Measurements from ENCODE around the gene CEP78. TPM values are rescaled to one million over a fixed set of nuclear protein-coding genes. Genes with fewer than 3 reads are reported as not detected.

The CEP78 gene
- total RNA-seq, 6 experiments from 2014 or later, result 19.4 to 27.5 (median 23.6) TPM

GRCh38 chr9:78297672-78297961, 61.7 kb downstream of the CEP78 start:
- Mint-ChIP-seq H3K4me3 (peak overlapping the region; percentile 94), H3K27me3 (ENCODE audit: insufficient read depth) (peaks cover 1% of the 10 kb centered on the region), H3K27ac (peak overlapping the region; percentile 86), H3K4me1 (ENCODE audit: low read depth) (peaks cover 44% of the 10 kb centered on the region), H3K36me3 (ENCODE audit: low read depth) (peaks cover 5% of the 10 kb centered on the region; the same call in 1 of the 2 replicates), H3K9me3 (no peaks in the 10 kb centered on the region)
- no peak for TF ChIP-seq CTCF (IDR thresholded peaks at IDR 0.05)
- no peak for DNase-seq

- DNase-seq, result no peak
- H3K27ac Mint-ChIP-seq, result peak overlapping the region; percentile 86
- no peak for TF ChIP-seq CTCF (IDR thresholded peaks at IDR 0.05)
- H3K4me3 Mint-ChIP-seq, result peak overlapping the region; percentile 94
- peaks cover 5% of the 10 kb centered on the region; the same call in 1 of the 2 replicates for H3K36me3 Mint-ChIP-seq (ENCODE audit: low read depth)
- peaks cover 44% of the 10 kb centered on the region for H3K4me1 Mint-ChIP-seq (ENCODE audit: low read depth)
- no peaks in the 10 kb centered on the region for H3K9me3 Mint-ChIP-seq
- H3K27me3 Mint-ChIP-seq (ENCODE audit: insufficient read depth), result peaks cover 1% of the 10 kb centered on the region
Observed at GRCh38 chr9:78298046-78298765, 62.3 kb downstream of the CEP78 start.

- peaks cover 1% of the 10 kb centered on the region for H3K27me3 Mint-ChIP-seq (ENCODE audit: insufficient read depth)
- no peak overlapping the region for H3K4me3 Mint-ChIP-seq
- peaks cover 44% of the 10 kb centered on the region for H3K4me1 Mint-ChIP-seq (ENCODE audit: low read depth)
- H3K27ac Mint-ChIP-seq, result no peak overlapping the region
- TF ChIP-seq CTCF (IDR thresholded peaks at IDR 0.05), result no peak
- no peak for DNase-seq
- no peaks in the 10 kb centered on the region for H3K9me3 Mint-ChIP-seq
- H3K36me3 Mint-ChIP-seq (ENCODE audit: low read depth), result peaks cover 5% of the 10 kb centered on the region
Observed at GRCh38 chr9:78300209-78300608, 64.3 kb downstream of the CEP78 start.

GRCh38 chr9:78301466-78301865, 65.6 kb downstream of the CEP78 start:
- H3K27ac Mint-ChIP-seq, result peak overlapping the region; percentile 8; the same call in 1 of the 2 replicates
- no peak overlapping the region for H3K4me3 Mint-ChIP-seq
- no peaks in the 10 kb centered on the region for H3K9me3 Mint-ChIP-seq
- H3K4me1 Mint-ChIP-seq (ENCODE audit: low read depth), result peaks cover 33% of the 10 kb centered on the region
- no peak for TF ChIP-seq CTCF (IDR thresholded peaks at IDR 0.05)
- peaks cover 5% of the 10 kb centered on the region for H3K36me3 Mint-ChIP-seq (ENCODE audit: low read depth)
- H3K27me3 Mint-ChIP-seq (ENCODE audit: insufficient read depth), result peaks cover 1% of the 10 kb centered on the region; the same call in 1 of the 2 replicates
- no peak for DNase-seq

GRCh38 chr9:78303377-78304062, 67.6 kb downstream of the CEP78 start:
- Mint-ChIP-seq H3K9me3 (no peaks in the 10 kb centered on the region), H3K27ac (no peak overlapping the region), H3K36me3 (ENCODE audit: low read depth) (peaks cover 11% of the 10 kb centered on the region), H3K27me3 (ENCODE audit: insufficient read depth) (no peaks in the 10 kb centered on the region), H3K4me1 (ENCODE audit: low read depth) (peaks cover 21% of the 10 kb centered on the region), H3K4me3 (no peak overlapping the region)
- no peak for DNase-seq
- no peak for TF ChIP-seq CTCF (IDR thresholded peaks at IDR 0.05)
